ENCODE measurements around the gene ALPK1.

ALPK1 gene

DNA sequence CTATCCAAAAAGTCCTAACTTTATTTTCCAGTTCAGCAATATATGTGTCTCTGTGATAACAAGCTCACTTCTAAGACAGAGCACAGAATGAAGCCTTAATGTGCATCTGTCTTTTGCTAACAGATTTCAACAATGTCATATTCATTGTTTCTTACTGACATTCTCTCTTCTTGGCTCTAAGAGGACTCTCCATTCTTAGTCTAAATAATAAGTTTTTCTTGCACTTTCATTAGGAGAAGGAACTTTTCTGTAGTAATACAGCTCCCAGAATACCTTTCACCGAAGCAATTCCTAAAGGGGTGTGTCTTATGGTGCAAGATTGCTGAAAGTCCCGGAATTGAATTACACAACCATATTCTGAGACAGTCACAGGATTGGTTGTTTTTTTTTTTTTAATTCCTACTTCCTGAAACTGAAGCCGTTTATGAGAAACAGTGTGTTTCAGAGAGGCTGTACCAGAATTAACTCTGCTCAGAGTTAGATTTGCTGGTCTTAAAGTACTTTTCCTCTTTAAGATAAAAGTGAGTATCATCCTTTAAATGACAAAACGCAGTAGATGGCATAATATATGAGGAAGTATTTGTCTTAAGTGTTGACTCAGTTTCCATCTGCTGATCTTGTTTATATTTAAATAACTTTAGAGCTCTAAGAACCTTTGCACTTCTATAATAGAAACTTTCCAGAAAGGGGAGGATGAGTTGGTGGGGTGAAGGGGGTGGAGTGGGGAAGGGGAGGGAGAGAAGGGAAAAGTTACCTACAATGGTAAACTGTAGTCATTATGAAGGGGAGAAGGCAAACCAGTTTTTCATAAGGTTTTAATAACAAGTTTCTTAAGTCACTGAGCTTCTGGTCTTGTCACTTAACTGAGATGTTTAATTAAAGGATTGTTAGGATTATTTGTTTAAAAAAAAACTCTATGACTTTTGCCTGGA lies at the start of gene ALPK1:
ALPK1 (plus strand) TSS at position 421 of the 932 bp plus-strand sequence.
- TF ChIP-seq GATA2 (IDR thresholded peaks at IDR 0.05; ENCODE audit: low read depth, low read length) (no peak), GATA3 (IDR thresholded peaks at IDR 0.05; ENCODE audit: low read depth, low read length) (no peak)

DNA sequence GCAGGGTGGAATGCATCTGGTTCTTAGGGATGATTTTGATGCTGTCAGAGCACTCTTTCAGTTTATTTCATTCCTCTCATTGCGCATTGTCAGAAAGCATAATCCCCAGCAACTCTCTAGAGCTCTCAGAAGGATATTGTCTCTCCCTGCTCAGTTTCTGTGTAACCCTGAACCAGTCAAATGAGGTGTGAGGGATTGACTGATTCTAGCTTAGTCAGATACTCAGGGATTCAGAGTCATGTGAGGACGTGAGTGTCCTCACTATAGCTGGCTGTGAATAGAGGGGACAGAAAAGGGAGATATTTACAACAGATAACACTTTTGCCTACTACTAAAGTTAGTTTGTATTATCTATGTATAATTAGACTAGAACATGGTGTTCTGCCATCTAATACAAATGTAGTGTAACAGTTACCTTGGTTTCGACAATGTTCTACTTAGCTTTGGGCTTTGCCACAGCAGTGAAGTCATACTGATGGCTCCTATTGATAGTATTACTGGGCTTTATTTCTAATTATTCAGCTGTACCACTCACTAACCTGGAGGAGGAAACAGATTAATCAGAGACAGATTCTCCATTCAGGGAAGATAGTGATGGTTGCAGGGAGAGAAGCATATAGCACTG lies 46.0 kb upstream of the ALPK1 start:
- TF ChIP-seq GATA2 (IDR thresholded peaks at IDR 0.05; ENCODE audit: low read depth, low read length), result no peak
- TF ChIP-seq GATA3 (IDR thresholded peaks at IDR 0.05; ENCODE audit: low read depth, low read length), result no peak

- TF ChIP-seq GATA2 (IDR thresholded peaks at IDR 0.05; ENCODE audit: low read depth, low read length) (no peak), GATA3 (IDR thresholded peaks at IDR 0.05; ENCODE audit: low read depth, low read length) (no peak)
Observed at GRCh38 chr4:112252234-112252633, 44.9 kb upstream of the ALPK1 start.

DNA sequence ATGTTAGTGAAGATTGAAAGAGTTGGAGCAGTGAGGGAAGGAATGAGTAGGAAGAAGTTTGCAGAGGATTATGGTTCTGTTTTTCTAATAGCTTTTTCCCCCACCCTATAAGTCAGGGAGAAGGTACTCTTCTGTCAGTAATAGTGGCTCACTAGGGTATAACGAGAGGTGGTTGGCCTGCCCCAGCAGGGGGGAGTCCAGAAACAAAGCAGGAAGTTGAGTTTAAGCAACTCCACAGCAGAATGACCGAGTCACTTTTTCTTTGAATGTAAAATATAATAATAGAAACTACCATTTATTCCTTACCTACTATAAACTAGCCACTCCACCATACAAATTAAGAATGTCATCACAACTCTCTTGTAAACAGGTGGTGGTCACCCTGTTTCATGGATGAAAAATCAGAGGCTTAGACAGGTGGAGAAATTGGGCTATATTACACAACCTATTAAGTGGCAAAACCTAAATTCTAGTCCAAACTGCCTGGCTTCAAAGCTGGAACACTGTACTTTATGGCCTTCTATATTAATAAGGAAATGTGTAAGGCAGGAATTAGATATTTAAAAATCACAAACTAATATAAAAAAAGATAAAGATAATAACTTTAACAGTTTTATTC lies 43.7 kb upstream of the ALPK1 start:
- no peak for TF ChIP-seq GATA3 (IDR thresholded peaks at IDR 0.05; ENCODE audit: low read depth, low read length)
- no peak for TF ChIP-seq GATA2 (IDR thresholded peaks at IDR 0.05; ENCODE audit: low read depth, low read length)

DNA sequence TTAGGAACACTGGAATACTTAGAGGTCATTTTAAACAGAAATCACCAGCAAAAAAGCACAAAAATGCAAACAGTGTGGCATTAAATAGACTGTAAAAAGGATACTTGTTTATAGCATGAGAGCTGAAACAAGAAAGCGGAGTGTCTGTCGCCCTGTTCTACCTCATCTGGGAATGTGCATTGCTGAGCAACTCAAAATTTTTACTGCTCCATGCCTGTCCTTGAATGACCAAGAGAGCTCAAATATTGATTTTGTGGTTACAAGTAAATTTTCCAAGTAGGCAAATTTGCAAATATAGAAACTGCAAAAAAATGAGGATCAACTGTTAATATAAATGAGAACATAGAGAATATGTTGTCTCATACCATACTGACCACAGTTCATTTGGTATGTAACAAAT lies 40.1 kb upstream of the ALPK1 start:
- TF ChIP-seq GATA3 (IDR thresholded peaks at IDR 0.05; ENCODE audit: low read depth, low read length) (no peak), GATA2 (IDR thresholded peaks at IDR 0.05; ENCODE audit: low read depth, low read length) (no peak)

DNA sequence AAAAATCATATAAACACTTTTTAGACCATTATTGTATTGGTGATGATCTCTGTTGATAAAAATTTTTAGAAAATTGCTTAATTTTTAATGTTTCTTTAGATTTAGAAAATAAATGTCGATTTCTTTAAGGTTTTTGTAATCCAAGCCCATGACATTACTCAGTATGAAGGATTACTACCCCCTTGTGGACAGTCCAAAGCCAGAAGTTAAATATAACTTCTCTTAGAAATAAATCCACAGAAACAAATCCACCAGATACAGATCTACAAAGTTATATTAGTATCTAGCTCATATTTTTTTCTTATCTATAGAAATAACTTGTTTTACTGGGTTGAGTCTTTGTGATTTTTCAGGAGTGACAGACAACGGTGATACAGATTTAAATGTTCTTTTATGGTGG lies 30.3 kb upstream of the ALPK1 start:
- TF ChIP-seq GATA2 (IDR thresholded peaks at IDR 0.05; ENCODE audit: low read depth, low read length) (no peak), GATA3 (IDR thresholded peaks at IDR 0.05; ENCODE audit: low read depth, low read length) (no peak)

DNA sequence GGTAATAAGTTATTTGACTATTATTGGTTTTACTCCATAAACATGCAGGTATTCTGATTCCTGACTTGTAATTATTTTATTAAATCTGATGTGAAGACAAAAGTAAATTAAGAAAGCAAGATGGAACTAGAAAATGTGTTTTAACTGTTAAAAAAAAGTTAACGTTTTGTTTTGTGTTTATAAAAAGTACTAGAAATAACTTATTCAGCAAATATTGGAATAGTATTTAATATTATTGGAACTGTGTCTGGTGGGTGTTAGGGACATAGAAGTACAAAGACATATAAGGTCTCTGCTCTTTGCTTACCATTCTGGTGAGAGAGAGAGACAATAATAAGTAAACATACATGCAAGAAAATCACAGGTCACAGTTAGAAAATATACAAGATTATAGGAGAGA lies 27.1 kb upstream of the ALPK1 start:
- TF ChIP-seq GATA2 (IDR thresholded peaks at IDR 0.05; ENCODE audit: low read depth, low read length) (no peak), GATA3 (IDR thresholded peaks at IDR 0.05; ENCODE audit: low read depth, low read length) (no peak)

- TF ChIP-seq GATA3 (IDR thresholded peaks at IDR 0.05; ENCODE audit: low read depth, low read length) (no peak), GATA2 (IDR thresholded peaks at IDR 0.05; ENCODE audit: low read depth, low read length) (no peak)
Observed at GRCh38 chr4:112270640-112271421, 26.3 kb upstream of the ALPK1 start.

- TF ChIP-seq GATA2 (IDR thresholded peaks at IDR 0.05; ENCODE audit: low read depth, low read length) (no peak), GATA3 (IDR thresholded peaks at IDR 0.05; ENCODE audit: low read depth, low read length) (no peak)
Observed at GRCh38 chr4:112272292-112272691, 24.9 kb upstream of the ALPK1 start.

DNA sequence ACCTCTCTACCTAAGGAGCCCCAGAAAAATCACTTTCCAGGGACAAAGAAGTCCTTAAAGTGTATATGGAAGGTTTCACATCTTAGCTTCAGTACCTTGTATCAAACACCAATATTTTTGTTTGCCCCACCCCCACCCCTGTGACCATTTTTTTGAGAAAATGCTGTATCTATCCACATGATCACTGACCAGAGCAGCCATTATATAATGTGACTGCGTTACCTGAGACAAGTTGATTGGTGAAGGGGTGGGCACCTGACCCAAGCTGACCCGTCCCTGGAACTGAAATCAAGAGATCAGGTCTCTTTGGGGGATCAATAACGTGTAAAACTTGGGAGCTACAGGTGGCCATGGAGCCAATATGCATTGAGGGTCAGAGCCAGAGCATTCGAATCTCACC lies 22.2 kb upstream of the ALPK1 start:
- TF ChIP-seq GATA2 (IDR thresholded peaks at IDR 0.05; ENCODE audit: low read depth, low read length) (no peak), GATA3 (IDR thresholded peaks at IDR 0.05; ENCODE audit: low read depth, low read length) (no peak)

GRCh38 chr4:112276113-112276512 lies 21.1 kb upstream of the ALPK1 start:
- TF ChIP-seq GATA3 (IDR thresholded peaks at IDR 0.05; ENCODE audit: low read depth, low read length) (no peak), GATA2 (IDR thresholded peaks at IDR 0.05; ENCODE audit: low read depth, low read length) (no peak)

DNA sequence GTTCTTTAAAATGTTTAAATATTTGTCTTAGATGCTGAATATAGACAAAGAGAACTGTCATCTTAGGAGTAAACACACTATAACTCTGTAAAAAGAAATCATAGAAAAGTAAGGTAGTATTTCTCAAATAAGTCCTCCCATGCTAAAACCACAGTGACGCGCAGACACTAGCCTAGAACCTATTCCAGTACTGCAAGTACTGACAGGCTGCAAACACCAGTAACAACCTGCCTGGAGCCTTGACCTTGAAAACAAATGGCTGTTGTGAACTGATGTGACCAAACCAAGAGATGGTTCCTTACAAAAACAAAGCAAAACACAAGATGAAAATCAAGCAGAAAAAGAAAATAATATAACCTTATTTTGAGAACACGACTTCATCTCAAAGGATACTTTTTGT lies 19.9 kb upstream of the ALPK1 start:
- TF ChIP-seq GATA2 (IDR thresholded peaks at IDR 0.05; ENCODE audit: low read depth, low read length), result no peak
- no peak for TF ChIP-seq GATA3 (IDR thresholded peaks at IDR 0.05; ENCODE audit: low read depth, low read length)

GRCh38 chr4:112277705-112278448 lies 19.3 kb upstream of the ALPK1 start:
- no peak for TF ChIP-seq GATA3 (IDR thresholded peaks at IDR 0.05; ENCODE audit: low read depth, low read length)
- no peak for TF ChIP-seq GATA2 (IDR thresholded peaks at IDR 0.05; ENCODE audit: low read depth, low read length)

All from SH-SY5Y (cell line).